Amygdala (tissue), 56 donors: Measurements from ENCODE around the gene SOX1.

Experiments
- DNase-seq, 56 donors: peaks; one replicate each; lab custom pipeline; 2025; lab: John Stamatoyannopoulos, UW

The SOX1 gene

DNA sequence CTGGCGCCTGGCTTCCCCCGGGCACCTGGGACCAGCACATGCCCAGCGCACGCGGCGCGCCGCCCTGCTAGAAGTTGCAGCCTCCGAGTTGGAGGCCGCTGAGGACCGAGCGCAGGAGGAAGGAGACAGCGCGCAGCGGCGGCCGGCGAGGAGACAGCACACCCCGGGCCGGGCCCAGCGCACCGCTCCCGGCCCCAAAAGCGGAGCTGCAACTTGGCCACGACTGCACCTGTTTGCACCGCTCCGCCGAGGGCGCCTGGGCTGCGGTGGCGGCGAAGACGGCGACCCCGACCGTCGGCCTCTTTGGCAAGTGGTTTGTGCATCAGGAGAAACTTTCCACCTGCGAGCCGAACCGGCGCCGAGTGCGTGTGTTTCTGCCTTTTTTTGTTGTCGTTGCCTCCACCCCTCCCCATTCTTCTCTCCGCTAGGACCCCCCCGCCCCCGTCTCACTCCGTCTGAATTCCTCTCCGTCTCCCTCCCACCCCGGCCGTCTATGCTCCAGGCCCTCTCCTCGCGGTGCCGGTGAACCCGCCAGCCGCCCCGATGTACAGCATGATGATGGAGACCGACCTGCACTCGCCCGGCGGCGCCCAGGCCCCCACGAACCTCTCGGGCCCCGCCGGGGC is at the start of gene SOX1:
TSS of gene SOX1 (plus strand) at position 34 of the 626 bp plus-strand sequence. CDS start at position 544, 510 bp downstream.
- DNase-seq: peak in 1 of 56 donors; percentile 59

DNA sequence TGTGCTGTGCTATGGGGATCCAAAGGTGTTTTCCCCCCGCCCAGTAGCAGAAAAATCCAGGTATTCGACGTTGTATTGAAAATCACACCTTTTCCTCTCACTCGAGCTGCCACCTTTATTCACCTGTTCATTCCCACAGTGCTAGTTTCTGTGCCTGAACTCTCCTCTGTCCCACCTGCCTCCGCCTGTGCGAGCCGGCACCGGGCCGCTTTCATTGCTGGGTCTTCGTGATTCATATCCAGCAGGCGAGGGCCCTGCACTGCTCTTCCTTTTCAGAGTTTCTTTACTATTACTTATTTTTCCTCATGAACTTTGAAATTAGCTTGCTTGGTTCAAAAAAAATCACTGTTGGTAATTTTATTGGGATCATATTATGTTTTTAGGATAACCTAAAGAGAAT is 42.4 kb upstream of the SOX1 start:
- no peak for DNase-seq

DNA sequence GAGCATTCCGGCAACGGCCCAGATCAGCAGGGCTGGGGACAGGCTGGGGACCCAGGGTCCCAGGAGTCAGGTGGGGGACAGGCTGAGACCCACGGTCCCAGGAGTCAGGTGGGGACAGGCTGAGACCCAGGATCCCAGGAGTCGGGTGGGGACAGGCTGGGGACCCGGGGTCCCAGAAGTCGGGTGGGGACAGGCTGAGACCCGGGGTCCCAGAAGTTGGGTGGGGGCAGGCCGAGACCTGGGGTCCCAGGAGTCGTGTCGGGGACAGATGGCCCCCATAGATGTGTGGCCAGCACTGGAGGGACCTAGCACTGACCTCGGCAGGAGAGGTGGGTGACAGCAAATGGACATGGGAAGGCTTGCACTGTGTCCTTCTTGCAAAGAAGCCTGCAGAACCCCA is 39.7 kb upstream of the SOX1 start:
- DNase-seq: no peak

GRCh38 chr13:112028481-112028880 is 38.5 kb upstream of the SOX1 start:
- no peak for DNase-seq

GRCh38 chr13:112029143-112029542 is 37.8 kb upstream of the SOX1 start:
- DNase-seq: no peak

GRCh38 chr13:112032186-112032993 is 34.6 kb upstream of the SOX1 start:
- no peak for DNase-seq

DNA sequence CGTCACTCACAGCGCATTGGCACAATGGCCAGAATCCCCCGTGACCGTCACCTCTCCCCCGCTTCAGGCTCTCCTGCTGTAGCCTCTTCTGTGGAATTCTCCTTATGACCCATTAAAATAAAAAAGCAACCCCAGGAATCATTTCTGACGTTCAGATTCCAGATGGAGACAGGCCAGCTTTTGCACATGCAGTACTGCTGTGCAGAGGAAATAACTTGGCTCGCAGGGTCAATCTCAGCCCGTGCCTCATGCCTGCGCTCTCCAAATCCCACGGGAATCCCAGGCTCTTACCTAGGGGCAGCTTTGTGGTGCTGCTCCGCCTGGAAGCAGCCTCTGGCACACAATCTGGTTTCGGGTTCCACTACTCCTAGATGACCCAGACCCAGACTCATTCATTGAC is 32.7 kb upstream of the SOX1 start:
- DNase-seq: no peak

GRCh38 chr13:112034846-112035245 is 32.1 kb upstream of the SOX1 start:
- DNase-seq: no peak

DNA sequence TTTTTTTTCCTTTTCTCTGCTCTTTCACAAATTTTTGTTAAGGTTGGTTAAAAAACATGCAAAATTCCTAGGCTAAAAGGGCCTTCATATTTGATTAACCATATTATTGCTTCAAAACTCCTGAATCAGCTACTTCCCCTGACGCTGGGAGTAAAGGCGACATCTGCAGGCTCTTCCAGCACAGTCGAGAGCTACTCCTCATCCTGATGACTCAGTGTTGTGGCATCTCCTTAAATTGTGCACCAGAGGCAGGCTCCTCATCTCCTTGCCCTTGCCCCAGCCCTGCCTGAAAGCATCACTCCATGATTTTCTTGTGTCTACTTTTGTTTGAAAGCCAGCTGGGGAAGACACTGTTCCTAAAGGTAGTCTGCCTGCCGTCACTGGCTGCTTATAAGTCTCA is 24.5 kb upstream of the SOX1 start:
- DNase-seq: no peak

DNA sequence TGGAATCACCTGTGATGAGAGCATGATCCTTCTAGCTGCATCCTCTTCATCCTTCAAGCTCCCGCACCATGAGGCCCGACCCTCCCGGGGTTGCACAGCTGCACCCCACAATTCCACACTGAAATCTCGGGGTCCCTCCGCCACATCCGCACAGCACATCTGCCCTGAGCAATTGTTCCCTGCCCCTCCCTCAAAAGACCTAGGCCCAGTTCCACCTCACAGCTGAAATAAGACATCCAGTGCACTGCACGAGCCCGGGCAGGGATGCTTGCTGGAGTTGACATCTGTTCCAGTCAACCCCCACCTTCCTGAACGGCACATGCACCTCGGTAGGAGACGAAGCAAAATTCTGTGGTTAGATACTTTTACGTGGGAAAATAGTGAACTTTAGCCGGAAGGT is 14.7 kb upstream of the SOX1 start:
- no peak for DNase-seq

DNA sequence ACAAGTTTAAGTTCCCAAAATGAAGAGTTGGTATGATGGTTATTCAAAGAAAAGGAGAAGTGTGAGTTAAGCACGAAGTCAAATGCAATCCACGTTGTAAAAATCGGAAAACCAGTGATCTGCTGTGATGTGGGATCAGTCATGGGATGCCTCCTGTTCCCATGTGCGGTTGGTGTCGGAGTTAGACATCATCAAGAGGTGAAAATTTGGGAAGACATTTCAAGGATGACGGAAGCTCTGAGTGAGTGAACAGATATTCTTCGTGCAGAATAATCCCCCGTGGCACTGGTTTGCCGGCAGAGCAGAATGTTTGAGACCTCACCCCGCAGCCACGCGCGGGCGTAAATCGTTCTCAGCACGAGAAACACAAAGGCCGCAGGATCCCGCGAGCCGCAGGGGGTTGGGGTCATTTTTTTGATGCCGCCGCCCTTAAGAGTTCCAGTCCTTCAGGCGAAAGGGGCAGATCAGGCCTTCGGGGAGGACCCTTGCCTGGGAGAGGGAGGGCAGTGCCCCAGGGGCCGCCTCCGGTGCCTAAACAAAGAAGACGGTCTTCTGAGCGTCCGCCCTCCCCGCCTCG is 13.7 kb upstream of the SOX1 start:
- DNase-seq: no peak

DNA sequence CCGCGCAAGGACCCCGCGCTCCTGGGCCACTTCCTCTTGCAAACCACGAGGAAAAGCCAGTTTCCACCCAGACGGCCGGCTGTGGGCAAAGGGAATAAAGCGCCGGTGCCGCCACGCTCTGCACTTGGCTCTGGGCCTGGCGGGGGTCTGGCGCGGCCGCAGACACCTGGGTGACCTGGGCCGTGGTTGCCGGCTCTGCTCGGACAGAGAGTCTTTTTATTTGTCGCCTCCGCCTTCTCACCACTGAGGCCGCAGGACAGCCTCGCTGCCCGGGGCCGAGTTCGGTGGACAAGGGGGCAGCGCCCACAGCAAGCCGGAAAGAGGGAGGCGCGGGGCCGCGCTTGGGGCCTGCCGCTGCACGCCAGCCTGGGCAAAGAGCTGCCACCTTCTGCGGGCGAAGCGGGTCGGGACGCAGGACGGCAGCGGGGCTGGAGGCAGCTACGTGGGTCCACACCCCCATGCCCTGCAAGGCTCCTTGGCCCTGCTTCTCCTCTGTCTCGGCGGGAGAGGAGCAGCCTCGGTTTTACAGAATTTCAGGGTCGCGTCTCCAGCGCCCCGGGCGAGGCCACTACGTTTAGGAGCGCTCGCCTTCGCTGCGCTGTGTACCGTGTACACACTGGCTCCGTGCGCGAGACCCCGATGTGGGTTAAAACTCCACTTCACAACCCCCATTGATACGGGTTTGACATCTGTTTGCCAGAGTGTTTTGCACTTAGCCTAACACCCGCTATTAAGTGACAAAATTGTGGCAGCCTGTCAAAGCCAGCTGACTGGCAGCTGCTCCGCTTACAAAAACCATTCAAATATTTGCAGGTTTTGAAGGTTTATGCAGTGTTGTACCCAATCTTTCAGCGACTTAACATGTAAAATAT is 13.0 kb upstream of the SOX1 start:
- no peak for DNase-seq

DNA sequence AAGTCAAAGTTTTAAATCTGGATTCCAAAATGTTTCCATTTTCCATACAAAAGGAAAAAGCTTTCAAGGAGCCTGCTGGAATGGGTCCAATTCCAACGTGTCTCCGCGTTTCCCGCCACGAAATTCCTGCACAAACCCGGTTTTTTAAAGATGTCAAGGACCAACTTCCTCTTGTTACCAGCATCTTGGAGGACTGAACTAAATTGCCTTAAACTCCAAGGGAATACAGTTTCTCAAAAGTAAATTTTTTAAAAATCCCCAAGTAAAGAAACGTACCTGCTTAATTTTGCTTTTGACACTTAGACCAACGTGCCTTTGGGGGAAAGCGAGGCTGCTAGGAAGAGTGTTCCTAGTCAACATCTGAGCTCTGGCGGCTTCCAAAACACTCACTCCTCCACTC is 12.3 kb upstream of the SOX1 start:
- DNase-seq: no peak

GRCh38 chr13:112055036-112055914 is 11.7 kb upstream of the SOX1 start:
- no peak for DNase-seq

- no peak for DNase-seq
These were observed 11.1 kb upstream of the SOX1 start for GRCh38 chr13:112055915-112056269.

GRCh38 chr13:112056284-112056727 is 10.6 kb upstream of the SOX1 start:
- peak in 6 of 56 donors; percentile 17 to 44 (median 35) for DNase-seq

DNA sequence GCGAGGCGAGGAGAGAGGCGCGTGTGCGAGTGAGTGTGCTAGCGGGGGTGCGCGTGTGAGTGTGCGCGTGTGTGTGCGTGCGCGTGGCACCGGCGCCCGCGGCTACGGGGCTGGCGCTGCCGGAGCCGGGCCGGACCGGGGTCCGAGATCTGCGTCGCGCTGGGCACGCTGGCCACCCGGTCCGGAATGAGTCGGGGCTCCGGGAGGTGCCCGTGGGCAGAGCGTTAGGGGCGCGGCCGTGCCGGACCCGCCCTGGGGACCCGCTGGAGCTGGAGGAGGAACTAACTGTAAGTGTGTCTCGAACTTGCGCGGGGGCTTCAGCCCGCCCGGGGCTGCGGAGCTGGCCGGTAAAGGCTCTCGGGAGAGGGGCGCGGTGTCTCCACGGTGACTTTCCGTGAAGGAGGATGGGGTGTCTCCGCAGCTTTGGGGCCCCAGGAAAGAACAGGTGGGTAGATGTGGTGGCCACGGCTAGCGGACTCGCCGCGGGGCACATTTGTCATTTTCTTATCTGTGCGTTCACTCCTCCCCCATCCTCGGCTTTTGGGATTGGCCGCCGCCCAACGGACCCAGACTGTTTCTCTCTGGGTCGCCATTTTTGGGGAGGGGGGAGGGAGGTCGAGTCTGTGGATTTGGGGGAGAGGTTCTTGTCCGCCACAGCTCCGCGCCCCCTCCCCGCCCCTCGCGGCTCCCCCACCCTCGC is 10.1 kb upstream of the SOX1 start:
- no peak for DNase-seq

DNA sequence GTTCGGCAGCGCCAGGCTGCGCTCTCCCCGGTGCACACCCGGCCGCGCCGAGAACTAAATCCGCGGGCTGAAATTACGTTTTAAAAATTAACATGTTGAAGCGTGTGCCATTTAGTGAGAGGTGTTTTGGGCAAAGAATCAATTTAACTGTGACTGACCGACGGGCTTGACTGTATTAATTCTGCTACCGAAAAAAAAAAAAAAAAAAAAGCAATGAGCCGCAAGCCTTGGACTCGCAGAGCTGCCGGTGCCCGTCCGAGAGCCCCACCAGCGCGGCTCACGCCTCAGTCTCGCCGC is 9.6 kb upstream of the SOX1 start:
- no peak for DNase-seq

DNA sequence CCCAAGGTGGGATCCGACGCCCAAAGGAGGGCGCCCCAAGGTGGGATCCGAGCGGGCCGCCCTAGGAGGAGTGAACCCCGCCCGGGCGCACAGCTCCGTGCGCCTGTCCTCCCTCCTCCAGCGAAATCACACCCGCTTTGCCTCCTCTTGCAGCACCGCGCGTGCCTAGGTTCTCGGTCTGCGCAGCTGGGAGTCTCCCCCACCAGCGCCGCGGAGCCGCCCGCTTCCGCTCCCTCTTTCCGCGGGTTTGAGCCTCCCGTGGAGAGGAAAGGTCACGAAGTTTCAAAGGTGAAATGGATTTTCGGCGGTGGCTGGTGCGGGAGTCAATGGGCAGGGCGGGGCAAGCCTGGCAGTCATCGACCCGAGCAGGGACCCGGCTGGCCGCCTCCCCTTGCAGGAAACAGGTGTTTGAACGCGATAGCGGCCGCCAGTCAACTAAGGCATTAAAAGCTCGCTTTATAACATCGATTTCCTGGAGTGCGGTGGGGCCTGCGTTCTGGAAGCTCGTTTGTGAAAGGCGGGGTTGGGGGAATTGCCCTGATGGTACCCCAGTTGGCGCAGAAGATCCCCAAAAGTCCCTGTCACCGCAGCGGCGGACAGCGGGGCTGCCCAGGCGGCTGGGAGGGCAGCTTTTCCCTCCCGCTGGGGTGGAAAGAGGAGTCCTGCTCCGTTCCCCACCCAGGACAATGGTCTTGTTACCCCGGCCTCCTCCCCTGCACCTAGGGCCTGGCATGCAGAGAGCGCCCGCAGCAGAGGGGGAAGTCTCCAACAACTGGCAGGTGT is 9.0 kb upstream of the SOX1 start:
- DNase-seq: no peak
